Trophoblast cell (in vitro differentiated cells and primary cell): ENCODE measurements around the gene RAB3GAP2.

Experiments used
- DNase-seq, 2 donors: peaks; one replicate each; pipeline ENCODE4 v3.0.0-alpha.2; 2016
- H2AFZ ChIP-seq: 2 replicates; pipeline ENCODE4 v1.6.1; 2013; ENCODE audit warnings: low read length, moderate library complexity, mild to moderate bottlenecking; ENCODE audit not compliant: insufficient read depth, poor library complexity
- H2AK5ac ChIP-seq: 2 replicates; pipeline ENCODE4 v1.6.1; 2013; ENCODE audit warnings: mild to moderate bottlenecking, low read length
- H2BK120ac ChIP-seq: 2 replicates; pipeline ENCODE4 v1.6.1; 2013; ENCODE audit warnings: low read length, mild to moderate bottlenecking, moderate library complexity; ENCODE audit not compliant: insufficient read depth, poor library complexity
- H2BK12ac ChIP-seq: 2 replicates; pipeline ENCODE4 v1.6.1; 2013; ENCODE audit warnings: mild to moderate bottlenecking, low read length, moderate library complexity
- H2BK5ac ChIP-seq: 2 replicates; pipeline ENCODE4 v1.6.1; 2013; ENCODE audit warnings: low read length, low read depth, moderate library complexity, mild to moderate bottlenecking; ENCODE audit not compliant: poor library complexity
- H3K14ac ChIP-seq: 2 replicates; pipeline ENCODE4 v1.6.1; 2013; ENCODE audit warnings: mild to moderate bottlenecking, low read length
- H3K18ac ChIP-seq: 2 replicates; pipeline ENCODE4 v1.6.1; 2013; ENCODE audit warnings: mild to moderate bottlenecking, low read length
- H3K23ac ChIP-seq: 2 replicates; pipeline ENCODE4 v1.6.1; 2013; ENCODE audit warnings: low read length
- H3K27ac ChIP-seq: 2 replicates; pipeline ENCODE4 v1.5.1; 2013; ENCODE audit warnings: low read depth, mild to moderate bottlenecking, inconsistent platforms, low read length, moderate library complexity
- H3K27me3 ChIP-seq: 2 replicates; pipeline ENCODE4 v1.6.1; 2013; ENCODE audit warnings: inconsistent platforms, mild to moderate bottlenecking, low read length, moderate library complexity; ENCODE audit not compliant: insufficient read depth
- H3K36me3 ChIP-seq, 2 experiments: 1 replicate in 1 of 2; 2 replicates in 1 of 2; pipeline ENCODE4 v1.6.1; 2013; ENCODE audit warnings: low read length in 2 of 2, mild to moderate bottlenecking in 2 of 2, moderate library complexity in 1 of 2; ENCODE audit not compliant: insufficient read depth in 2 of 2, control insufficient read depth in 1 of 2
- H3K4ac ChIP-seq: 2 replicates; pipeline ENCODE4 v1.6.1; 2013; ENCODE audit warnings: low read depth, mild to moderate bottlenecking, low read length, moderate library complexity
- H3K4me1 ChIP-seq, 2 experiments: 1 replicate in 1 of 2; 2 replicates in 1 of 2; pipeline ENCODE4 v1.6.1; 2013; ENCODE audit warnings: low read length in 2 of 2, mild to moderate bottlenecking in 2 of 2, moderate library complexity in 1 of 2; ENCODE audit not compliant: insufficient read depth in 2 of 2, control insufficient read depth in 1 of 2
- H3K4me2 ChIP-seq: 2 replicates; pipeline ENCODE4 v1.6.1; 2013; ENCODE audit warnings: inconsistent platforms, mild to moderate bottlenecking, low read length, moderate library complexity
- H3K4me3 ChIP-seq: 2 replicates; pipeline ENCODE4 v1.5.1; 2013; ENCODE audit warnings: mild to moderate bottlenecking, low read depth, low read length, inconsistent platforms
- H3K79me1 ChIP-seq: one replicate; pipeline ENCODE4 v1.6.1; 2013; ENCODE audit warnings: low read length
- H3K79me2 ChIP-seq: 2 replicates; pipeline ENCODE4 v1.6.1; 2013; ENCODE audit warnings: low read length, mild to moderate bottlenecking; ENCODE audit not compliant: control insufficient read depth, insufficient read depth, poor library complexity
- H3K9ac ChIP-seq: 2 replicates; pipeline ENCODE4 v1.6.1; 2013; ENCODE audit warnings: mild to moderate bottlenecking, low read length
- H3K9me3 ChIP-seq: 2 replicates; pipeline ENCODE4 v1.6.1; 2013; ENCODE audit warnings: low read depth, mild to moderate bottlenecking, control low read depth, inconsistent platforms, low read length; ENCODE audit not compliant: insufficient read depth
- H4K12ac ChIP-seq: 2 replicates; pipeline ENCODE4 v1.6.1; 2013; ENCODE audit warnings: low read depth, mild to moderate bottlenecking, low read length, moderate library complexity
- H4K8ac ChIP-seq: 2 replicates; pipeline ENCODE4 v1.6.1; 2013; ENCODE audit warnings: low read depth, mild to moderate bottlenecking, low read length, moderate library complexity
- H4K91ac ChIP-seq: one replicate; pipeline ENCODE4 v1.6.1; 2013; ENCODE audit warnings: low read depth, mild to moderate bottlenecking, low read length, moderate library complexity
- WGBS: extraction: QIAGEN DNeasy Blood & Tissue Kit; methylation state at CpG from one replicate; pipeline ENCODE4 v1.1.7; 2013; ENCODE audit warnings: missing lambda C conversion rate; ENCODE audit not compliant: insufficient read length, insufficient coverage; ENCODE audit errors: extremely low coverage; 5-methylcytosine and 5-hydroxymethylcytosine counted together

The RAB3GAP2 gene

DNA sequence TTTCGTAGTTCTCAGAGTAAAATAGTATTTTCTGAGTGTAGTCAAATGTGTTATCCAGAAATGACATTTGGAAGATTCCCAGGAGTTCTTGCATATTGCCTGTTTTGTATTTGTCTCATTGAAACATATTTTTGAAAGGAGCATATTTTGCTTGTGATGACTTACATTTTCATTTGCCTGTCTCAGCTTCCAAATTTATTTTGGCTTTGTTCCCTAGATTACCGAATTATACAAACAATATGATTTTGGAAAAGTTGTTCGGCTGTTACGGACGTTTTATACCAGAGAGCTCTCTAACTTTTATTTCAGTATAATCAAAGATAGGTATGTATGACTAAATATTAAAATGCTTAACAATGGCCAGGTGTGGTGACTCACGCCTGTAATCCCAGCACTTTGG, 132.3 kb downstream of the RAB3GAP2 start:
- Histone ChIP-seq H4K8ac (no peak overlapping the region), H3K18ac (no peak overlapping the region), H2BK120ac (no peak overlapping the region), H3K9ac (no peak overlapping the region), H2AFZ (no peak overlapping the region), H4K91ac (no peak overlapping the region), H2AK5ac (no peak overlapping the region), H3K79me1 (no peaks in the 10 kb centered on the region), H2BK12ac (no peak overlapping the region), H2BK5ac (no peak overlapping the region), H3K27me3 (no peaks in the 10 kb centered on the region), H4K12ac (no peak overlapping the region), H3K79me2 (no peaks in the 10 kb centered on the region), H3K4ac (no peak overlapping the region), H3K4me1 (no peaks in the 10 kb centered on the region), H3K4me2 (no peak overlapping the region), H3K4me3 (no peak overlapping the region), H3K14ac (no peak overlapping the region), H3K23ac (no peak overlapping the region), H3K27ac (no peak overlapping the region), H3K9me3 (no peaks in the 10 kb centered on the region), H3K36me3 (peaks cover 14 to 22% of the 10 kb centered on the region in 2 experiments)
- DNase-seq, result no peak
- no CpG with 5 or more reads among the region's 6 CpGs for WGBS

GRCh38 chr1:220137019-220137786, 135.1 kb downstream of the RAB3GAP2 start:
- no peak overlapping the region for H3K4me3 ChIP-seq
- no CpG with 5 or more reads among the region's 9 CpGs for WGBS
- no peak overlapping the region for H3K9ac ChIP-seq
- no peak overlapping the region for H3K4ac ChIP-seq
- H2AFZ ChIP-seq, result no peak overlapping the region
- peaks cover 14 to 24% of the 10 kb centered on the region in 2 experiments for H3K36me3 ChIP-seq
- no peak overlapping the region for H3K14ac ChIP-seq
- H2BK5ac ChIP-seq, result no peak overlapping the region
- H4K12ac ChIP-seq, result no peak overlapping the region
- DNase-seq, result no peak
- H3K9me3 ChIP-seq, result no peaks in the 10 kb centered on the region
- no peaks in the 10 kb centered on the region for H3K4me1 ChIP-seq
- H4K8ac ChIP-seq, result no peak overlapping the region
- no peak overlapping the region for H2BK12ac ChIP-seq
- no peak overlapping the region for H3K18ac ChIP-seq
- H3K4me2 ChIP-seq, result no peak overlapping the region
- H3K79me1 ChIP-seq, result no peaks in the 10 kb centered on the region
- H2BK120ac ChIP-seq, result no peak overlapping the region
- H3K27ac ChIP-seq, result no peak overlapping the region
- no peak overlapping the region for H3K23ac ChIP-seq
- H2AK5ac ChIP-seq, result no peak overlapping the region
- H3K79me2 ChIP-seq, result no peaks in the 10 kb centered on the region
- H4K91ac ChIP-seq, result no peak overlapping the region
- no peaks in the 10 kb centered on the region for H3K27me3 ChIP-seq

GRCh38 chr1:220135755-220136154, 136.5 kb downstream of the RAB3GAP2 start:
- H4K8ac ChIP-seq, result no peak overlapping the region
- DNase-seq, result no peak

DNA sequence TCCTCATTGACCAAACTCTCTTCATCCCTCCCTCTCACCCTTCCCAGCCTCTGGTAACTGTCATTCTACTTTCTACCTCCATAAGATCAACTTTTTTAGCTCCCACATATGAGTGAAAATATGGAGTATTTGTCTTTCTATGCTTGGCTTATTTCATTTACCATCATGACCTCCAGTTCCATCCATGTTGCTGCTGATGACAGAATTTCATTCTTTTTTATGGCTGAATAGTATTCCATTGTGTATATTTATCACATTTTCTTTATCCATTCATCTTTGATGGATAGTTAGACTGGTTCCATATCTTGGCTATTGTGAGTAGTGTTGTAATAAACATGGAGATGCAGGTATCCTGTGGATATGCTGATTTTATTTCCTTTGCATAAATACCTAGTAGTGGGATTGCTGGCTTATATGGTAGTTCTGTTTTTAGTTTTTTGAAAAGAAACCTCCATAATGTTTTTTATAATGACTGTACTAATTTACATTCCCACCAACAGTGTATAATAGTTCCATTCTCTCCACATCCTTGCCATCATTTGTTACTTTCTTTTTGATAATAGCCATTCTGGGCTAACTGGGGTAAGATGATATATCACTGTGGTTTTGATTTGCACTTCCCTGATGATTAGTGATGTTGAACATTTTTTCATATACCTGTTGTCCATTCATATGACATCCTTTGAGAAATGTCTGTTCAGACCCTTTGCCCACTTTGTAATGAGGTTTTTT, 142.6 kb downstream of the RAB3GAP2 start:
- H2AK5ac ChIP-seq, result no peak overlapping the region
- no peak overlapping the region for H3K14ac ChIP-seq
- no peaks in the 10 kb centered on the region for H3K27me3 ChIP-seq
- no peak overlapping the region for H4K8ac ChIP-seq
- H2BK12ac ChIP-seq, result no peak overlapping the region
- H3K79me2 ChIP-seq, result no peaks in the 10 kb centered on the region
- H4K91ac ChIP-seq, result no peak overlapping the region
- no peak overlapping the region for H3K18ac ChIP-seq
- no peak overlapping the region for H3K27ac ChIP-seq
- H3K36me3 ChIP-seq, result peaks cover 3 to 10% of the 10 kb centered on the region in 2 experiments
- no peak overlapping the region for H3K9ac ChIP-seq
- H3K79me1 ChIP-seq, result no peaks in the 10 kb centered on the region
- no peaks in the 10 kb centered on the region for H3K4me1 ChIP-seq
- H3K23ac ChIP-seq, result no peak overlapping the region
- H3K4me3 ChIP-seq, result no peak overlapping the region
- no peak overlapping the region for H2BK5ac ChIP-seq
- H3K9me3 ChIP-seq, result no peaks in the 10 kb centered on the region
- no peak overlapping the region for H3K4me2 ChIP-seq
- no peak for DNase-seq
- no peak overlapping the region for H4K12ac ChIP-seq
- no peak overlapping the region for H2BK120ac ChIP-seq
- no peak overlapping the region for H2AFZ ChIP-seq
- no peak overlapping the region for H3K4ac ChIP-seq

More at GRCh38 chr1:220135755-220136154, 136.5 kb downstream of the RAB3GAP2 start:
- H3K9ac ChIP-seq, result no peak overlapping the region
- no peak overlapping the region for H3K4ac ChIP-seq
- no peak overlapping the region for H2BK5ac ChIP-seq
- no peak overlapping the region for H3K14ac ChIP-seq
- no peaks in the 10 kb centered on the region for H3K9me3 ChIP-seq
- no peaks in the 10 kb centered on the region for H3K4me1 ChIP-seq
- no peak overlapping the region for H3K27ac ChIP-seq
- H2BK12ac ChIP-seq, result no peak overlapping the region
- no peak overlapping the region for H3K23ac ChIP-seq
- peaks cover 12 to 16% of the 10 kb centered on the region in 2 experiments for H3K36me3 ChIP-seq
- no peaks in the 10 kb centered on the region for H3K79me2 ChIP-seq
- WGBS, result no CpG with 5 or more reads among the region's 2 CpGs
- no peak overlapping the region for H2AK5ac ChIP-seq
- H4K91ac ChIP-seq, result no peak overlapping the region
- no peak overlapping the region for H3K4me3 ChIP-seq
- no peak overlapping the region for H2BK120ac ChIP-seq
- H3K27me3 ChIP-seq, result no peaks in the 10 kb centered on the region
- no peaks in the 10 kb centered on the region for H3K79me1 ChIP-seq
- no peak overlapping the region for H3K18ac ChIP-seq
- H2AFZ ChIP-seq, result no peak overlapping the region
- no peak overlapping the region for H4K12ac ChIP-seq
- H3K4me2 ChIP-seq, result no peak overlapping the region
